Trophoblast cell (in vitro differentiated cells and primary cell): ENCODE data around the gene SMARCE1.
A peak's percentile ranks its signal among the peaks of the same experiment; 100 is the strongest.

ENCODE experiments used
- DNase-seq, 2 donors: peaks; one replicate each; pipeline ENCODE4 v3.0.0-alpha.2; 2016
- H2AFZ ChIP-seq: 2 replicates; pipeline ENCODE4 v1.6.1; 2013; ENCODE audit warnings: low read length, moderate library complexity, mild to moderate bottlenecking; ENCODE audit not compliant: insufficient read depth, poor library complexity
- H2AK5ac ChIP-seq: 2 replicates; pipeline ENCODE4 v1.6.1; 2013; ENCODE audit warnings: mild to moderate bottlenecking, low read length
- H2BK120ac ChIP-seq: 2 replicates; pipeline ENCODE4 v1.6.1; 2013; ENCODE audit warnings: low read length, mild to moderate bottlenecking, moderate library complexity; ENCODE audit not compliant: insufficient read depth, poor library complexity
- H2BK12ac ChIP-seq: 2 replicates; pipeline ENCODE4 v1.6.1; 2013; ENCODE audit warnings: mild to moderate bottlenecking, low read length, moderate library complexity
- H2BK5ac ChIP-seq: 2 replicates; pipeline ENCODE4 v1.6.1; 2013; ENCODE audit warnings: low read length, low read depth, moderate library complexity, mild to moderate bottlenecking; ENCODE audit not compliant: poor library complexity
- H3K14ac ChIP-seq: 2 replicates; pipeline ENCODE4 v1.6.1; 2013; ENCODE audit warnings: mild to moderate bottlenecking, low read length
- H3K18ac ChIP-seq: 2 replicates; pipeline ENCODE4 v1.6.1; 2013; ENCODE audit warnings: mild to moderate bottlenecking, low read length
- H3K23ac ChIP-seq: 2 replicates; pipeline ENCODE4 v1.6.1; 2013; ENCODE audit warnings: low read length
- H3K27ac ChIP-seq: 2 replicates; pipeline ENCODE4 v1.5.1; 2013; ENCODE audit warnings: low read depth, mild to moderate bottlenecking, inconsistent platforms, low read length, moderate library complexity
- H3K27me3 ChIP-seq: 2 replicates; pipeline ENCODE4 v1.6.1; 2013; ENCODE audit warnings: inconsistent platforms, mild to moderate bottlenecking, low read length, moderate library complexity; ENCODE audit not compliant: insufficient read depth
- H3K36me3 ChIP-seq, 2 experiments: 1 replicate in 1 of 2; 2 replicates in 1 of 2; pipeline ENCODE4 v1.6.1; 2013; ENCODE audit warnings: low read length in 2 of 2, mild to moderate bottlenecking in 2 of 2, moderate library complexity in 1 of 2; ENCODE audit not compliant: insufficient read depth in 2 of 2, control insufficient read depth in 1 of 2
- H3K4ac ChIP-seq: 2 replicates; pipeline ENCODE4 v1.6.1; 2013; ENCODE audit warnings: low read depth, mild to moderate bottlenecking, low read length, moderate library complexity
- H3K4me1 ChIP-seq, 2 experiments: 1 replicate in 1 of 2; 2 replicates in 1 of 2; pipeline ENCODE4 v1.6.1; 2013; ENCODE audit warnings: low read length in 2 of 2, mild to moderate bottlenecking in 2 of 2, moderate library complexity in 1 of 2; ENCODE audit not compliant: insufficient read depth in 2 of 2, control insufficient read depth in 1 of 2
- H3K4me2 ChIP-seq: 2 replicates; pipeline ENCODE4 v1.6.1; 2013; ENCODE audit warnings: inconsistent platforms, mild to moderate bottlenecking, low read length, moderate library complexity
- H3K4me3 ChIP-seq: 2 replicates; pipeline ENCODE4 v1.5.1; 2013; ENCODE audit warnings: mild to moderate bottlenecking, low read depth, low read length, inconsistent platforms
- H3K79me1 ChIP-seq: one replicate; pipeline ENCODE4 v1.6.1; 2013; ENCODE audit warnings: low read length
- H3K79me2 ChIP-seq: 2 replicates; pipeline ENCODE4 v1.6.1; 2013; ENCODE audit warnings: low read length, mild to moderate bottlenecking; ENCODE audit not compliant: control insufficient read depth, insufficient read depth, poor library complexity
- H3K9ac ChIP-seq: 2 replicates; pipeline ENCODE4 v1.6.1; 2013; ENCODE audit warnings: mild to moderate bottlenecking, low read length
- H3K9me3 ChIP-seq: 2 replicates; pipeline ENCODE4 v1.6.1; 2013; ENCODE audit warnings: low read depth, mild to moderate bottlenecking, control low read depth, inconsistent platforms, low read length; ENCODE audit not compliant: insufficient read depth
- H4K12ac ChIP-seq: 2 replicates; pipeline ENCODE4 v1.6.1; 2013; ENCODE audit warnings: low read depth, mild to moderate bottlenecking, low read length, moderate library complexity
- H4K8ac ChIP-seq: 2 replicates; pipeline ENCODE4 v1.6.1; 2013; ENCODE audit warnings: low read depth, mild to moderate bottlenecking, low read length, moderate library complexity
- H4K91ac ChIP-seq: one replicate; pipeline ENCODE4 v1.6.1; 2013; ENCODE audit warnings: low read depth, mild to moderate bottlenecking, low read length, moderate library complexity
- WGBS: extraction: QIAGEN DNeasy Blood & Tissue Kit; methylation state at CpG from one replicate; pipeline ENCODE4 v1.1.7; 2013; ENCODE audit warnings: missing lambda C conversion rate; ENCODE audit not compliant: insufficient read length, insufficient coverage; ENCODE audit errors: extremely low coverage; 5-methylcytosine and 5-hydroxymethylcytosine counted together

The SMARCE1 gene

DNA sequence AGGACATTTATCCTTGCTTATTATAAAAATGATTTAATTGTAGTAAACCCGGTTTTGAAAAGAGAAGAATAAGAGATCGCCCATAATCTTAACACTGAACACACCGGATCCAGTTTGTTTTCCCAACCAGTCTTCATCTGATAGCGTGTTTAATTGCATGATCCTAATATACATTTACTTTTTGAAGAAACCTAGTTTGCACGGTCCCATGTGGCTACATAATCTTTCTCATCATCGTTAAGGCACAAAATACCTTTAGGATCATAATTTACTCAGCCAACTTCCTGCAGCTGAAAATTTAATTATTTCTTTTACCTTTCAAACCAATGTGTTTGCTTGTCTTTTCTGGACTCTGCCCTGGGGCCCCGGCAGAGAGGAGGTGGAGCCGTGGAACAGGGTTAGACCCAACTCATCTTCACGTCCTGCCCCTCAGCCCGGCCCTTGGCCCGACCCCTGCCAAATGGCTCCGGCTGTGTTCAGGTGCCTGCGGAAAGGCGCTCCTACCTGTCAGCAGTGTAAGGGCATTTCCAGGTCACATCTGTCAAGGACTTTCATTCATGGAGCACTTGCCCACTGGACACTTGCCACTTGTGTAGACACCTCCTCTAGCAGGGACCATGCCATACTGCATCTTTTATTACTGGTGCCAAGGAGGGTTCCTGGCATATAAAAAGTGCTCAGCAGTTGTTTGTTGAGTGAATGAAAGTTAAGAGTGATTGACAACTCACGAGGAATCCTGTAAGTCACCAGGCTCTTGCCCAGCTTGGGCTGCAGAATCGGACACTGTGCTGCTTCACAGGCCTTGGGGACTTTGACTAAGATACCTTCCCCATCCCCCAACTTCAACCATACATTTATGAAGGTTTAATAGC is 28.6 kb downstream of the SMARCE1 start:
- no CpG with 5 or more reads among the region's 16 CpGs for whole genome bisulfite sequencing
- Histone ChIP-seq H3K9me3 (no peaks in the 10 kb centered on the region), H3K9ac (no peak overlapping the region), H2AK5ac (no peak overlapping the region), H3K79me2 (no peaks in the 10 kb centered on the region), H3K36me3 (no peaks in the 10 kb centered on the region), H4K8ac (no peak overlapping the region), H3K4ac (no peak overlapping the region), H2BK5ac (no peak overlapping the region), H3K4me3 (no peak overlapping the region), H4K12ac (no peak overlapping the region), H3K27me3 (no peaks in the 10 kb centered on the region), H3K4me1 (peaks cover 6 to 9% of the 10 kb centered on the region in 2 experiments), H2AFZ (no peak overlapping the region), H3K27ac (no peak overlapping the region), H4K91ac (no peak overlapping the region), H2BK12ac (no peak overlapping the region), H3K14ac (no peak overlapping the region), H2BK120ac (no peak overlapping the region), H3K18ac (no peak overlapping the region), H3K23ac (no peak overlapping the region), H3K4me2 (no peak overlapping the region), H3K79me1 (peaks cover 5% of the 10 kb centered on the region)
- DNase-seq: no peak

DNA sequence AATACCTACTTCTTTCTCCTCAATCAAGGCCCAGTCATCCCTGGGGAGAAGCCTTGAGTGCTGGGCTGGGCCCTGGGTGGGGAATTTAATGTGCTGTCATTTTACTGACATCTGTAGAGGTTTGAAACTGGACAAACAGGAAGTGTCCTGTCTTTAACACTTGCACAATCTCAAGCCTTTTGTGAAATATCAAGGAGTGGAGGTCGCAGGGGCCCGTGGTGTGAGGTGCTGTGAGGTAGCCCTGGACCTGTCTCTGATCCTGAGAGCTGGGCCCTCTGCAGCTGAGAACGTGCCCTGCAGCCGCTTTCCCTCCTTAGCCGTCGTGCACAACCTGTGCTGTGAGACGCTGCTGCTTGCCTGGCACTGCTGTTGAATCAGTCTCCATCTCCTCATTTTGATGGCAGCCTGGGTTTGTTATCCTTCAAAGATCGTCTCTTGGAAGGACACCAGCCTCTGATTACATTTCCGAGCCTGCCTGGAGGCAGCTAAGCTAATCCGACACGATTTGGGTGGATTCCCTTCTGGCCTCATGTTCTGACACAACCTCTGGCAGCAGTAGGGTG is 29.9 kb downstream of the SMARCE1 start:
- H3K9me3 ChIP-seq: no peaks in the 10 kb centered on the region
- H2BK120ac ChIP-seq: no peak overlapping the region
- WGBS: no CpG with 5 or more reads among the region's 11 CpGs
- H3K18ac ChIP-seq: no peak overlapping the region
- no peak overlapping the region for H4K91ac ChIP-seq
- peaks cover 7% of the 10 kb centered on the region for H3K79me1 ChIP-seq
- no peak overlapping the region for H4K12ac ChIP-seq
- no peak overlapping the region for H3K4me2 ChIP-seq
- no peak overlapping the region for H3K23ac ChIP-seq
- no peaks in the 10 kb centered on the region for H3K36me3 ChIP-seq
- H3K4me3 ChIP-seq: no peak overlapping the region
- no peak overlapping the region for H2AFZ ChIP-seq
- H3K4me1 ChIP-seq: peaks cover 6 to 9% of the 10 kb centered on the region in 2 experiments
- no peaks in the 10 kb centered on the region for H3K79me2 ChIP-seq
- H3K27me3 ChIP-seq: no peaks in the 10 kb centered on the region
- no peak overlapping the region for H3K14ac ChIP-seq
- peak; percentile 21 to 38 for DNase-seq
- H3K27ac ChIP-seq: no peak overlapping the region
- H3K9ac ChIP-seq: no peak overlapping the region
- H3K4ac ChIP-seq: no peak overlapping the region
- no peak overlapping the region for H2BK12ac ChIP-seq
- no peak overlapping the region for H2BK5ac ChIP-seq
- no peak overlapping the region for H2AK5ac ChIP-seq
- no peak overlapping the region for H4K8ac ChIP-seq

DNA sequence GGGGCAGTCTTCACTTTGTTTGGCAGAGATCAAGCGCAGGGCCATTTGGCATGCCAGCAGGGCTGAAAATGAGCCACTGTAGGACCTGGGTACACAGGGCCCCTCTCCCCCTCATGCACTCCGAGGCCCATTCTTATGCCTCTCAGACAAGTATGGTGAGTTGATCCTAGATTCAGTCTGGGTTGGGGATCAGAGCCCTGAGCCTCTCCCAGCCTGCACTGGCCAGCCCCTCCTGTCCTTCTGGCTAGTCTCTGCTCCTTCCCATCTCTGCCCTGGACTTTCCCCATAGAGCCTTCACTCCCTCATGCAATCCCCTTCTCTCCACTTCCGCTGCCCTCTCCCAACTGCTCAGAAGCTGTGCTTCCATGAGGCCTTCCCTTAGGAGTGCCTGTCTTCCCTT is 31.0 kb downstream of the SMARCE1 start:
- Histone ChIP-seq H3K27ac (no peak overlapping the region), H3K27me3 (no peaks in the 10 kb centered on the region), H2BK120ac (no peak overlapping the region), H3K4me1 (peaks cover 6 to 9% of the 10 kb centered on the region in 2 experiments), H2BK12ac (no peak overlapping the region), H2AFZ (no peak overlapping the region), H3K14ac (peak overlapping the region; percentile 31), H3K23ac (no peak overlapping the region), H3K9ac (no peak overlapping the region), H4K8ac (no peak overlapping the region), H3K79me1 (peaks cover 7% of the 10 kb centered on the region), H3K9me3 (no peaks in the 10 kb centered on the region), H4K12ac (no peak overlapping the region), H2BK5ac (no peak overlapping the region), H3K4ac (no peak overlapping the region), H2AK5ac (peak overlapping the region; percentile 7), H4K91ac (no peak overlapping the region), H3K4me2 (no peak overlapping the region), H3K79me2 (no peaks in the 10 kb centered on the region), H3K36me3 (no peaks in the 10 kb centered on the region), H3K18ac (no peak overlapping the region), H3K4me3 (no peak overlapping the region)
- no peak for DNase-seq
- WGBS: no CpG with 5 or more reads among the region's 3 CpGs

DNA sequence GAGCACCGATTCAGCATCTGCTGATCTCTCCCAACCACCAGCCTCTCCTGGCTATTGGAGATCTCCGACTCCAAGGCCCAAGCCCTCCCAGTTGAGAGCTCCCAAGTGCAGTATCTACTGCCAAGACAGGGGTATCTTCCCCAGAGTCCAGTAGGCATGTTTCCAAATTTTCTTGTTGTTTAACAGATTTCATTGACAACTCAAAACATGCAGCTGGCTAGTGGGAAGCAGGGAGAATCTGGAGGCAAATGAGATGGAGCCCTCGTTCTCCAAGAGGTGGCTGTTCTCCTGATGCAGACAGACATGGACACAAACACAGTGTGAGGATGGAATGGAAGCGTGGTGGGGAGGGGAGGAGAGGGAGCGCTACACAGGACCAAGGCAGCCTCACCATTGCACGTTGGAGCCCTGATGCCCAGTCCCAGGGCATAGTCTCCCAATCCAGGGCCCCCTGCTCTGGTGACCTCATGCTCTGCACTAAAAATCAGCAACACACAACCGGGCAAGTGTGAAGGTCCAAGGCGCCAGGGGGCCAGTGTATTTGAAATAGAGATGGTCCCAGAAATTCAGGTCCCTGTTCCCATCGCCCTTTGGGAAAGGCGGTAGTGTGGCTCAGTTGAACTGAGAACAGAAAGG is 31.7 kb downstream of the SMARCE1 start:
- no peak overlapping the region for H4K91ac ChIP-seq
- peaks cover 7% of the 10 kb centered on the region for H3K79me1 ChIP-seq
- no peak overlapping the region for H3K4ac ChIP-seq
- H3K4me3 ChIP-seq: no peak overlapping the region
- no peaks in the 10 kb centered on the region for H3K79me2 ChIP-seq
- no peak overlapping the region for H2BK120ac ChIP-seq
- no peak overlapping the region for H2BK5ac ChIP-seq
- no peak overlapping the region for H3K4me2 ChIP-seq
- no peaks in the 10 kb centered on the region for H3K9me3 ChIP-seq
- no peak overlapping the region for H2AFZ ChIP-seq
- H4K8ac ChIP-seq: no peak overlapping the region
- H3K23ac ChIP-seq: no peak overlapping the region
- no peaks in the 10 kb centered on the region for H3K36me3 ChIP-seq
- H2AK5ac ChIP-seq: peak overlapping the region; percentile 7
- no peak overlapping the region for H3K14ac ChIP-seq
- H3K9ac ChIP-seq: no peak overlapping the region
- H3K27ac ChIP-seq: no peak overlapping the region
- no peaks in the 10 kb centered on the region for H3K27me3 ChIP-seq
- no peak overlapping the region for H4K12ac ChIP-seq
- H2BK12ac ChIP-seq: no peak overlapping the region
- peaks cover 6 to 9% of the 10 kb centered on the region in 2 experiments for H3K4me1 ChIP-seq
- WGBS: no CpG with 5 or more reads among the region's 10 CpGs
- DNase-seq: no peak
- no peak overlapping the region for H3K18ac ChIP-seq
